ENCODE measurements around the gene SERPINA1.
"Not testable (repeated sequence)": the region's sequence is repeated elsewhere in the genome, so short reads cannot be mapped to it uniquely, and the experiment has no call there.

Gene SERPINA1

DNA sequence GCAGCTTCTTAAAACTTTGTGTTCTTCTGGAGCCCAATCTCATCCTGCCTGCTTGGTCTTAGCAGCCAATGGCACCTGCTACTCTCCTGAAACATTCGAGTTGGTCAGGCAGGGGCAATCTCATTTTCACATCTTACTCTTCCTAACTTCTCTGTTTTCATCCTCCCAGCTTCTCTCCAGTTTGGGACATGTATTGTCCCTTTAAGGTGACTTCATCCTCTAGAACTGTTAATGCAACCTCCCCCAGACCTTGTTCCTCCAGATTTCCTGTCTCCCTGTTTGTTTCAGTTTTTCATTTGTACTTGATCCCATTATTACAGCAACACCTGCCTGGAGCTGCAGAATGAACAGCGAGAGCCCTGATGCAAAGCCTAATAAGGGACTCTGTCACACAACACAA lies 32.9 kb upstream of the SERPINA1 start:
- DNase-seq (ENCODE audit: low spot score): no peak
- Histone ChIP-seq H3K4me3 (no peak overlapping the region), H3K27ac (no peak overlapping the region)
- TF ChIP-seq, protein P1, sequence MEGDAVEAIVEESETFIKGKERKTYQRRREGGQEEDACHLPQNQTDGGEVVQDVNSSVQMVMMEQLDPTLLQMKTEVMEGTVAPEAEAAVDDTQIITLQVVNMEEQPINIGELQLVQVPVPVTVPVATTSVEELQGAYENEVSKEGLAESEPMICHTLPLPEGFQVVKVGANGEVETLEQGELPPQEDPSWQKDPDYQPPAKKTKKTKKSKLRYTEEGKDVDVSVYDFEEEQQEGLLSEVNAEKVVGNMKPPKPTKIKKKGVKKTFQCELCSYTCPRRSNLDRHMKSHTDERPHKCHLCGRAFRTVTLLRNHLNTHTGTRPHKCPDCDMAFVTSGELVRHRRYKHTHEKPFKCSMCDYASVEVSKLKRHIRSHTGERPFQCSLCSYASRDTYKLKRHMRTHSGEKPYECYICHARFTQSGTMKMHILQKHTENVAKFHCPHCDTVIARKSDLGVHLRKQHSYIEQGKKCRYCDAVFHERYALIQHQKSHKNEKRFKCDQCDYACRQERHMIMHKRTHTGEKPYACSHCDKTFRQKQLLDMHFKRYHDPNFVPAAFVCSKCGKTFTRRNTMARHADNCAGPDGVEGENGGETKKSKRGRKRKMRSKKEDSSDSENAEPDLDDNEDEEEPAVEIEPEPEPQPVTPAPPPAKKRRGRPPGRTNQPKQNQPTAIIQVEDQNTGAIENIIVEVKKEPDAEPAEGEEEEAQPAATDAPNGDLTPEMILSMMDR (IDR thresholded peaks at IDR 0.05): no peak

DNA sequence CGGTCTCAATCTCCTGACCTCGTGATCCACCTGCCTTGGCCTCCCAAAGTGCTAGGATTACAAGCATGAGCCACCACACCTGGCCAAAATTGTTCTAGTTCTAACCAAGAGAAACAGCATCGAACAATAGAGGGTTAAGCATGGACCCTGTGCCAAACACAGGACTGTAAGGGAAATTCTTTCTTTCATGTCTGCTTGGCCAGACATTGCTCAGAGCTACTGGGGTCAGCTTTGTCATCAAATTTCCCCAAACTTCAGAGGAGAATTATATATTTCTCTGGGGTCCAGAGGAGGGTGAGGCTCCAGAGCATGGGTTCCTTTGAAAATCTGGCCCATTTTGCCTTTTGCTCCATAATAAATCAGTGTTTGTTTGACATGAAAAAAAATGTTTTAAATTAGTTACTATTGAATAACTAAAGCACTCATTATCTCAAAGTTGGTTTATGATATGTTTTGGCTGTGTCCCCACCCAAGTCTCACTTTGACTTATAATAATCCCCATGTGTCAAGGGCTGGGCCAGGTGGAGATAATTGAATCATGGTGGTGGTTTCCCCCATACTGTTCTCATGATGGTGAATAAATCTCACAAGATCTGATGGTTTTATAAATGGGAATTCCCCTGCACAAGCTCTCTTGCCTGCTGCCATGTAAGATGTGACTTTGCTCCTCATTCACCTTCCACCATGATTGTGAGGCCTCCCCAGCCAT lies 29.2 kb upstream of the SERPINA1 start:
- DNase-seq (ENCODE audit: low spot score); H3K4me3 ChIP-seq; H3K27ac ChIP-seq: not testable (repeated sequence)

DNA sequence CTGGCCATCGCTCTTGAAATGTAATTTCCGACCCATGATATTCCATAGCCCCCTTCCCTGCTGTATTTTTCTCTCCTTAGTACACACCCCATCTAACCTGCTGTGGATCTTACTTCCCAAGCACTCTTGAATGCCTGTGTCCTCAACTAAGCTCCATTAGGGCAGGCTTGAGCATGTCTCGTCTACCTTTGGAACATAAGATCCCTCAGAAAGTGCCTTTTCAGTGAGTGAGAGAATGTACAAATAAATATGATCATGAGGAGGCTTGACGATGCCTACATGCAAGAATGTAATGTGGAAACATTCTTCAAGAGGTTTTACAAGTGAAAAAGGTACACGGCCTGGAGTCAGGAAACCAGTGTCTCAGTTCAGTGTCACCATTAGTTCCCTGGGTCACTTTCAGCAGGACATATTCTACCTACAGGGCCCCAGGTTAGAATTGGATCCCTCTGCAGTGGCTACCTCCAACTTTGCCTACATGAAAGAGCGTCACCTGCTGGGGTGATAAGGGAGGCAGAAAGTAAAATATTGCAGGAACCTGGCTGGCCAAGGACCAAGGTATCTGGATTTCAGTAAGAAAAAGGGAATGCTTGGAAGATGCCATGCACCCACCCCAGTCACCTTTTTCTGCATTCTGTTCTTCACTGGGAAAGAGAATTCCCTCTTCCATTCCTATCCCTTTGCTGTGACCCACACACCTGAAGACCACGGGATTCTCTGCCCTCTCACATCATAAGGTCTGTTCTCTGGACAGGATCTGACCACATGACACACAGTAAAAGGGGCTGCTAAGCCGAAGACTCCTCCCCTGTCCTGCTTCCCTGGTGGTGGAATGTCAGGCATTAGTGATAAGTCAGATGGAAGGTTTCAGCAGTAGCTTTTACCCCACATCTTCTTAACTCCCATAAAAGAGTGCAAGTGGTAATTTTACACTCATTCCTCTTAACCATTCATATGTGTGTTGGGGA lies 24.6 kb upstream of the SERPINA1 start:
- Histone ChIP-seq H3K4me3 (no peak overlapping the region), H3K27ac (no peak overlapping the region)
- TF ChIP-seq, protein P1 (IDR thresholded peaks at IDR 0.05): no peak
- no peak for DNase-seq (ENCODE audit: low spot score)

DNA sequence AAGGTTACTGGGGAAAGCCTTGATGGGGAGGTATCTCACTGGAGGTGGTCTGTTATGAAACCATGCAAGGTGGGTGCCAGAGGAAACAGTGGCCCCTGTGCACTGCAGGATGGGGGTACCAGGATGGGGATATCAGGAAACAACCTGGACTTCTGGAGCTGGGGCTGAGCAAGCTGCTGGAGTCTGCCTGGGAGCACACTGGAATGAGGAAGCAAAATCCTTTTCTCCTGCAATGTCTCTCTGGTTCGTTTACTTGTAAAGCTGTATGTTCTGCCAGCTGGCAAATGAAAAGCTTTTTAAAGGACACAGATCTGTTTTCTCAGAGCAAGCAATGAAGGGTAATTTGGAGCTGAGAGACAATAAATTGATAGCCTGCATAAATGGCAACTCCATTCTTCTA lies 23.2 kb upstream of the SERPINA1 start:
- DNase-seq (ENCODE audit: low spot score): no peak
- TF ChIP-seq, protein P1 (IDR thresholded peaks at IDR 0.05): no peak
- no peak overlapping the region for H3K27ac ChIP-seq
- H3K4me3 ChIP-seq: no peak overlapping the region

DNA sequence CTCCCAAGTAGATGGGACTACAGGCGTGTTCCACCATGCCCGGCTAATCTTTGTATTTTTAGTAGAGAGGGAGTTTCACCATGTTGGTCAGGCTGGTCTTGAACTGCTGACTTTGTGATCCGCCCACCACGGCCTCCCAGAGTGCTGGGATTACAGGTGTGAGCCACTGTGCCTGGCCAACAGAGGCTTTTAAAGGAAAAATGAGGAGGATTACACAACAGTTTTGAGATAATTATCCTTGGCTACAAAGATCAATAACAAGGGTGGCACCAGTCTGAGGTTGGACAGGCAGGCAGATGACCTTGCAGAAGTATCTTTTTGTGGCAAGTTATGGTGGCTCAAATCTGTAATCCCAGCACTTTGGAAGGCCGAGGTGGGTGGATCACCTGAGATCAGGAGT lies 21.0 kb upstream of the SERPINA1 start:
- not testable (repeated sequence) for H3K4me3 ChIP-seq; H3K27ac ChIP-seq; DNase-seq (ENCODE audit: low spot score)

DNA sequence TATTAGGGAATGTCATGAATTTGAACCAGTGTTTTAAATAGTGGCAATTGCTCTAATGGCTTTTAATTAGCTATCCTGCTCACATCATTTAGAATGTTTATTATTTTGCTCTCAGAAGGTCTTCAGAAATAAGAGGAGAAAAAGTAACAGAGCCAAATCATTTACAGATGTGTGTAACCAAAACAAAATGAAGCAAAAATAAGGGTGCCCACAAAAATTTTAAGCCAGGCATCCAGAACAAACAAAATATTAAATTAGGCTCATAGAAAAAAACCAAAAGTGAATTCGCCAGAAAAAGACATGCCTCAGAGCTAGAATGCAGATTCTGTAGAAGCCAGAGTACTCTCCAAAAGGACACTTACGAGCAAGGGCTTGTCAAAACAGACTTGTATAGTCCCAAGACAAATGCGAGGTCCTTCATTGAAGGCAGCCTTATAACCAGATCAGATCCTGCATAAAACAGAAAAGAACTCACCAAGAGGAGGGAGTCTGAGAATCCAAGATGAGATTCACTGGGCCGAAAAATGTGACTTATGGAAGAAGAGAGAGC lies 20.2 kb upstream of the SERPINA1 start:
- Histone ChIP-seq H3K27ac (no peak overlapping the region), H3K4me3 (no peak overlapping the region)
- no peak for DNase-seq (ENCODE audit: low spot score)
- TF ChIP-seq, protein P1 (IDR thresholded peaks at IDR 0.05): no peak

DNA sequence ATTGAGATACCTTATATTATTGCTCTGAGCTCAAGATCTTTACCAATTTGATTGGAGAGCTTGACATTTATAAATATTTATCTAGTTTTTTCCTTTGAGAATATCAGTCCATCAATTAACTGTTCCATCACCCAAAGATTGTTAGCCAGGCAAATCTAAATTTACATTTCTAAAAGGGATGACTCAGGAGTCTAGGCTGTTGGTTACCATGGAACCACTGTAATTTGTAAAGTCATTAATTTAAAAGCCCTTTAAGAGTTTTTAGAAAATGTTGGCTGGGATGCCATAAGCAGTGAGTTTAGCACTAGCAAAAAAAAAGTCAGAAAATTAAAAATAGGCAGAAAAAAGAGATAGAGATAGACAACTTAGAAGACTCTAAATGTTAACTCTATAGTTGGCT lies 19.5 kb upstream of the SERPINA1 start:
- Histone ChIP-seq H3K27ac (no peak overlapping the region), H3K4me3 (no peak overlapping the region)
- DNase-seq (ENCODE audit: low spot score): no peak
- TF ChIP-seq, protein P1 (IDR thresholded peaks at IDR 0.05): no peak
